Effector CD4-positive, alpha-beta T cell (primary cell): Measurements from ENCODE around the gene CPAMD8.

Source experiments
- DNase-seq: peaks from one replicate; pipeline ENCODE4 v3.0.0-alpha.2; 2020

CPAMD8 gene

GRCh38 chr19:16869331-16869972 is 157.2 kb downstream of the CPAMD8 start:
- DNase-seq = no peak

DNA sequence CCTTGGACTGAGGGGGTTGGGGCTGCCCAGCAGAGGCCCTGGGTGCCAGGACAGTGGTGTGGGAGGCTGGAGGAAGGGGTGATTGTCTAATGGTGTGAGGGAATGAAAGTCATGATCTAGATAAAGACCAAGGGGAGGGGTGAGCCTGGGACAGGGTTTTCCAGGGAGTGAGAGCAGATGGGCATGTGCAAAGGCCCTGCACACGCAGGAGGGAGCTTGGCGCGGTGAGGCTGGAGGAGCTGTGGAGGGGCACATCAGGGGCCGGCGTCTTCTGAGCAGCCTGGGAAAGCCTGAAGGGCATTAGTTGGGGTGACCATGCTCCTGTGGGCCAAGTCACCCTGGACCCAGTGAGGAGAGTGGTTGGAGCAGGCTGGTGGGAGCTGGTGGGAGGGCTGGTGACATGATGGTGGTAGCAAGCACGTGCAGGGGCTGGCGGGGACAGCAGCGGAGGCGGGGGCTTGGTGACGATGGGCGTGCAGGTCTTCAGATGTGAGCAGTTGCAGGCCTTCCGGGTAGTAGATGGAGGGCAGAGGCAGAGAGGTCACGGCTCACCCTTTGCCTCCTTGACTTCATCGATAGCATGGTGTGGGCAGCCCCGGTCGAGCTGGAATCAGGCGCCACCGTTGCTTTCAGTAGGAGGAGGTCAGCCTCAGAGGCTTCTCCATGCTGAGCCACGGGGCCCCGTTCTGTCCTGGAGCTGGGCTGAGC is 158.0 kb downstream of the CPAMD8 start:
- DNase-seq = no peak

GRCh38 chr19:16867211-16867610 is 159.4 kb downstream of the CPAMD8 start:
- DNase-seq = no peak

- no peak for DNase-seq
These were observed 163.7 kb downstream of the CPAMD8 start for GRCh38 chr19:16862826-16863415.

DNA sequence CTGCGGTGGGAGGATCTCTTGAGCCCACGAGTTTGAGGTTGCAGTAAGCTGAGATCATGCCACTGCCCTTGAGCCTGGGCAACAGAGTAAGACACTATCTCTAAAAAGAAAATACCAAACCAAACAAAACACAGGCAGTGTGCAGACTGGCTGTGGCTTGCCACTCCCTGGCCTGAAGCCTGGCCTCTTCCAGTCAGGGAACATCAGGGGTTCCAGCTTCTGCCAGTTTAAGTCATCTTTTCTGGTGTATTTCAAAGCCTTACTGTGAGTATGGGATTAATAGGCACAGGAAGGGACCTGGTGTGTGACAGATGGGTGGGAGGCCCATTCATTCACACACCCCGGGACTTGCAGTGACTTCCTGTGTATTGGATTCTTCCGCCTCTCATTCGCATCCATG is 164.8 kb downstream of the CPAMD8 start:
- DNase-seq = no peak

GRCh38 chr19:16861011-16861410 is 165.6 kb downstream of the CPAMD8 start:
- no peak for DNase-seq

DNA sequence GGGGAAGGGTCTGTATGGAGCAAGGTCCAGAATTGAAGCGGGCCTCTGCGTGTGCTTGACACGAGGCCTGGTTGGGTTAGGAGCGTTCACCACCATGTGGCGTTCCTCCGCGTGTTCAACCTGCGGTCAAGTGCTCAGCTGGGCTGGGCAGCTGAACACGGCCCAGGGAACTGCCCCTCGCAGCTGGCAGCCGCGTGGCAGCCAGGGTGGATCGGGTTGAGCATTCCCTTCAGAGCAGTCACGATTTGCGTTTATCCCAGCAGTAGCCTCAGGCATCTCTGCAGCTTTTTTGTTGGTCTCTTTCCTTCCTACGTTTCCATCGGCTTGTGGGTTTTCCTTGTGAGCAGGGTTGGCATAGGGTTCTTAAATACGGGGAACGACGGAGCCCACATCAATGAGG is 166.5 kb downstream of the CPAMD8 start:
- DNase-seq = no peak

DNA sequence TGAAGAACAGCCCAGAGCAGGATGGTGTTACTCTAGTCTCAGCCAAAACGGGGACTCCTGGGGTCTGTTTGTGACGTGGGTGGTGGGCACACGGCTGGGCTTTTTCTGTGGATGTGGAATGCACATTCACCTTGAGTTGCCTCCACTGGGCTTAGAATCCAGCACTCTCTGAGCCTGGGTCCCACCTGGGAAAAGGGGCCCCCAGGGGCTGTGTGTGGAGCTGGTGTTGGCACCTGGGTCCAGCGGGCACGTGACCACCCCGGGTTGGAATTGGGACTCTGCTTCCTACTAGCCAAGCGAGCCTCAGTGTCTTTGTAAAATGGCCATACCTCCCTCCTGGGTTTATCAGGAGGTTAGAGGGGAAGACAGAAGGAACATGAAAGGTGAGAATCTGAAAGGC is 167.0 kb downstream of the CPAMD8 start:
- no peak for DNase-seq

DNA sequence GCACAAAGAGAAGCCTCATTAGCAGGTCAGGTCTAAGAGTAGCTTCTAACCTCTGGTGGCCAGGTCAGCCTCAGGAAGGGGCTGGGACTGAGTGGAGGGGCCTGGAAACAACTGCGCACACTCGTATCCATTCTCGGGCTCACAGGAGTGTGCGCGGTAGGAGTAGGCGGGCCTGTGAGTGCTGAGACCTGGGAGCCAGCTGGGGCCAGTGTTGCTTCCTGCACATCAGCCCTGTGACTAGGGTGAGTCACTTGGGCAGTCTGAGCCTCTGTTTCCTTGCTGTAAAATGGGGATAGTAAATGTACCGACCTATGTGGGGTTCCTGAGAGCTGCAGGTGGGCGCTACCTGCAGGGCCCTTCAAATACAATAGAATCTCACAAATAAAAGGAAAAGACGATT is 170.5 kb downstream of the CPAMD8 start:
- DNase-seq = no peak

DNA sequence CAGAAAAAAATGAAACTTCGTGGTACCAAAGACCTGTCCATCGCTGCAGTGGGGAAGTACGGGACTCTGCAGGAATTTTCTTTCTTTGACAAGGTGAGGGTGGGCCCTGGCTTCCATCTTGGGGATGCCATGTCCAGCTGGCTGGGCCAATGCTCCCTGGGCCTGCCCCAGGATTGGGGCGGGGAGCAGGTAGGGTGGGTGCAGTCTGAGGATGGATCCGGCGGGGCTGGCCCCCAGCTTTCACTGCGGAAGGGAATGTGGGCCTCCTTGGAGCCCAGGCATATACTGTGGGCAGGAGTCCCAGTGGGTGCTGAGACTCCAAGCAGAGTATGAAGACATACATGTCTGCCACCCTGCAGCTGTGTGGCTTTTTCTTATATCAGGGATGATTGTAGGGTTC is 173.5 kb downstream of the CPAMD8 start:
- DNase-seq = no peak

- no peak for DNase-seq
These were observed 175.4 kb downstream of the CPAMD8 start for GRCh38 chr19:16851031-16851712.

- DNase-seq = no peak
These were observed 176.5 kb downstream of the CPAMD8 start for GRCh38 chr19:16850133-16850532.

GRCh38 chr19:16849168-16849567 is 177.4 kb downstream of the CPAMD8 start:
- DNase-seq = no peak

DNA sequence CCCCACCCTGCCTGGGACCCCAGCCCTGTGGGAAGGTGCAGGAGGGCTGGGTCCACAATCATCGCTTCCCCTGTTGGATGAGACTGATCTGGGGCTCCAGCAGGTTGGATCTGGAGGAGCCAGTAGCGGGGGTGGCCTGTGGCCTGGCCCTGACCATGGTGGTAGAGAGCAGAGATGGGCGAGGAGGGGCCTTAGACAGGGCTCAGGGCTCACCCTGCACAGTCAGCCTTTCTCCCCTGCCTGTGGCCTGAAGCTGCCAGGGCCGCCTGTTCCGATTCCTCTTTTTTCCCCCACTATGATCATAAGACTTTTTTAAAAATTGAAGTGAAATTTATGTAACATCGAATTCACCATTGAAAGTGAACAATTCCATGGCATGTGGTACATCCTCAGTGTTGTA is 179.2 kb downstream of the CPAMD8 start:
- DNase-seq = no peak

DNA sequence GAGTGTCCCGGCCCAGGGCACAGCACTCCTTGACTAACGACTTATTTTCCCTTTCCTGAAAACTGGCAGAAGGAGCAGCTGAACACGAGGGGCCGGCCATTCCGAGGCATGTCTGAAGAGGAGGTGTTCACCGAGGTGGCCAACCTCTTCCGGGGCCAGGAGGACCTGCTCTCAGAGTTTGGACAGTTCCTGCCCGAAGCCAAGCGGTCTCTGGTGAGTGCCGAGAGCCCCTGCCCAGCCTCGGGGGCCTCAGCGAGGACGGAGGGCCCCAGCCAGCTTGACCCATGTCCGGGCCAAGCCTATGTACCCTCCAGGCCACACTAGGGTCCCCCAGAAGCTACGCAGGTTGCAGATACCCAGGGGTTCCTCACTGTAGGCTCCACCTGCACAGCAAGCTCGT is 179.7 kb downstream of the CPAMD8 start:
- no peak for DNase-seq
